HepG2 (cell line): ENCODE data around the gene MEX3C. TPM values are rescaled to one million over a fixed set of nuclear protein-coding genes. Genes with fewer than 3 reads are reported as not detected.

Experiments
- DNMT3B ChIP-seq: conservative IDR thresholded peaks from 2 replicates; pipeline ENCODE4 v1.6.1; 2016; ENCODE audit warnings: missing biosample characterization, control low read depth
- MBD4 ChIP-seq: IDR thresholded peaks from 2 replicates; pipeline ENCODE4 v1.6.1; 2012; ENCODE audit warnings: low read length, inconsistent platforms, borderline replicate concordance
- MLX ChIP-seq: IDR thresholded peaks from 2 replicates; pipeline ENCODE4 v1.6.1; 2016
- POLR2AphosphoS2 ChIP-seq: IDR thresholded peaks from 2 replicates; pipeline ENCODE4 v1.6.1; 2011; ENCODE audit warnings: low read depth, low read length, improper control_type of control experiment
- PREB ChIP-seq: sonication (generic); formaldehyde crosslinking; IDR thresholded peaks from 2 replicates; pipeline ENCODE4 v1.4.0; 2020; ENCODE audit warnings: missing genetic modification reagents
- RFX3 ChIP-seq: IDR thresholded peaks from 2 replicates; pipeline ENCODE4 v1.6.1; 2016; ENCODE audit warnings: missing biosample characterization, missing genetic modification reagents
- RORA ChIP-seq: sonication (generic); formaldehyde crosslinking; IDR thresholded peaks from 2 replicates; pipeline ENCODE4 v1.5.0; 2020; ENCODE audit warnings: mild to moderate bottlenecking, missing genetic modification reagents, moderate library complexity
- TMF1 ChIP-seq: sonication (generic); formaldehyde crosslinking; IDR thresholded peaks from 2 replicates; pipeline ENCODE4 v1.8.1; 2022; ENCODE audit warnings: low read depth, missing genetic modification reagents
- ZEB1 ChIP-seq: IDR thresholded peaks from 2 replicates; pipeline ENCODE4 v1.6.1; 2012; ENCODE audit warnings: mild to moderate bottlenecking, low read depth, inconsistent platforms; ENCODE audit not compliant: insufficient replicate concordance
- ZFX ChIP-seq: sonication (generic); formaldehyde crosslinking; IDR thresholded peaks from 2 replicates; pipeline ENCODE4 v1.4.0; 2020; ENCODE audit warnings: mild to moderate bottlenecking, low read depth, missing genetic modification reagents, moderate library complexity
- ZNF10 ChIP-seq: sonication (generic); formaldehyde crosslinking; IDR thresholded peaks from 2 replicates; pipeline ENCODE4 v1.4.0; 2020; ENCODE audit warnings: mild to moderate bottlenecking, low read depth, missing genetic modification reagents, borderline replicate concordance
- ZNF101 ChIP-seq: sonication (generic); formaldehyde crosslinking; IDR thresholded peaks from 2 replicates; pipeline ENCODE4 v1.4.0; 2020; ENCODE audit warnings: mild to moderate bottlenecking, low read depth, missing genetic modification reagents, borderline replicate concordance
- ZNF264 ChIP-seq: sonication (generic); formaldehyde crosslinking; IDR thresholded peaks from 2 replicates; pipeline ENCODE4 v1.4.0; 2020; ENCODE audit warnings: missing genetic modification reagents
- ZNF331 ChIP-seq: sonication (generic); formaldehyde crosslinking; IDR thresholded peaks from 2 replicates; pipeline ENCODE4 v1.4.0; 2020; ENCODE audit warnings: missing genetic modification reagents
- ZNF451 ChIP-seq: sonication (generic); formaldehyde crosslinking; IDR thresholded peaks from 2 replicates; pipeline ENCODE4 v1.5.0; 2020; ENCODE audit warnings: mild to moderate bottlenecking, missing genetic modification reagents
- ZNF816 ChIP-seq: sonication (generic); formaldehyde crosslinking; IDR thresholded peaks from 2 replicates; pipeline ENCODE4 v1.8.0; 2022; ENCODE audit warnings: missing genetic modification reagents, mild to moderate bottlenecking, borderline replicate concordance
- ZZZ3 ChIP-seq: sonication (generic); formaldehyde crosslinking; IDR thresholded peaks from 2 replicates; pipeline ENCODE4 v1.4.0; 2020; ENCODE audit warnings: missing genetic modification reagents, mild to moderate bottlenecking, borderline replicate concordance
- polyA plus RNA-seq, 8 experiments: library from polyadenylated mRNA; depleted of rRNA in 3 of 8; stranded (reverse) in 7 of 8; unstranded in 1 of 8; fragments of >200 nt; fragmentation: Illumina TruSeq in 4 of 8; extraction: Trizol in 4 of 8; gene quantifications; 2 replicates each; pipeline versions ENCODE4 v1.2.1 to v1.2.3, GENCODE V29; 2011 to 2016; ENCODE audit warnings: low read depth in 4 of 8, missing spikeins in 1 of 8, mixed read lengths in 1 of 8; ENCODE audit not compliant: insufficient read depth in 1 of 8
- total RNA-seq, 5 experiments: library from RNA; depleted of rRNA; stranded (reverse); fragments of >200 nt; fragmentation: Illumina TruSeq; extraction: Trizol; gene quantifications; 2 replicates each; pipeline ENCODE4 v1.2.3, GENCODE V29; 2016; ENCODE audit warnings: low read depth in 1 of 5
- TF ChIP-seq, protein P1 (sequence below): sonication (generic); formaldehyde crosslinking; IDR thresholded peaks from 2 replicates; pipeline ENCODE4 v1.4.0; 2020; ENCODE audit warnings: missing genetic modification reagents, borderline replicate concordance
- TF ChIP-seq, protein P2 (sequence below): IDR thresholded peaks from 2 replicates; pipeline ENCODE4 v1.6.1; 2012; ENCODE audit warnings: low read depth, low read length, improper control_type of control experiment
- TF ChIP-seq, protein P3 (sequence below): sonication (generic); formaldehyde crosslinking; IDR thresholded peaks from 2 replicates; pipeline ENCODE4 v1.5.1; 2020; ENCODE audit warnings: missing genetic modification reagents, mild to moderate bottlenecking, borderline replicate concordance

Gene MEX3C
- total and polyA plus RNA-seq, 2 of the 13 experiments (the other 11 are each of a cell fraction or from before 2014, with no cell fraction given): 34.8 to 36.4 TPM

DNA sequence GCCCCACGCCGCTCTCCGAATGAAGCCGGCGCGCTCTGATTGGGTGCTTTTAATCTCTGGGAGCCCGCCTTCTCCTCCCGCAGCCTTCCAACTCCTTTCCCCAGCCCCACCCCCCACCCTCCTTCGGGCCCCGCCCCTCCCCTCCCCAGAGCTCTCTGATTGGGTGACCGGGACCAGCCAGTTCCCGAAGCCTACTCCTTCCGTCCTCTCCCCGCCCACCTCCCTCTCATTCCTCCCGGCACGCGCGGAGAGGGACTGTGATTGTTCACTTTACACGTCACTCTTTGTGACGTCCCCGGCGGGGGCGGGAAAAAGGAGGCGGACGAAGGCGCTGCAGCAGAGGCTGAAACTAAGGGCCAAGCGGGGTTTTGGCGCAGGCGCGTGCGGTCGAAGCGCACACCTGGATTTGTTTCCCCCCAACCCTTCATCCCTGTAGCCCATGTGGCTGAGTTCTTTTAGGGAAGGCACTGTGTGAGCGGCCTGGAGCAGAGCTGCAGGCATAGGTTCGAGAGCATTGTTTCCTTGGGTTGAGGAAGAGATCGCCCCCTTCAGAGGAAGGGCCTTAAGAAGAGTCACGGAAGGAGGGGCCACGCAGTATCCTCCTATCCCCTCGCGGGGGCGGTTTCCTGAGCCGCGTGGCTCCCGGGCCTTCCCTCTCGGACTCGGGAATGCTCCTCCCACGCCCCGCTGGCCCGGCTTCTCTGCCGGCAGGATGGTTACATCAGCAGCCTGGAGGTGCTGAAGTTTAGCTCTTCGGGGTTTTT lies at the start of gene MEX3C (continued):
- TF ChIP-seq, protein P1, sequence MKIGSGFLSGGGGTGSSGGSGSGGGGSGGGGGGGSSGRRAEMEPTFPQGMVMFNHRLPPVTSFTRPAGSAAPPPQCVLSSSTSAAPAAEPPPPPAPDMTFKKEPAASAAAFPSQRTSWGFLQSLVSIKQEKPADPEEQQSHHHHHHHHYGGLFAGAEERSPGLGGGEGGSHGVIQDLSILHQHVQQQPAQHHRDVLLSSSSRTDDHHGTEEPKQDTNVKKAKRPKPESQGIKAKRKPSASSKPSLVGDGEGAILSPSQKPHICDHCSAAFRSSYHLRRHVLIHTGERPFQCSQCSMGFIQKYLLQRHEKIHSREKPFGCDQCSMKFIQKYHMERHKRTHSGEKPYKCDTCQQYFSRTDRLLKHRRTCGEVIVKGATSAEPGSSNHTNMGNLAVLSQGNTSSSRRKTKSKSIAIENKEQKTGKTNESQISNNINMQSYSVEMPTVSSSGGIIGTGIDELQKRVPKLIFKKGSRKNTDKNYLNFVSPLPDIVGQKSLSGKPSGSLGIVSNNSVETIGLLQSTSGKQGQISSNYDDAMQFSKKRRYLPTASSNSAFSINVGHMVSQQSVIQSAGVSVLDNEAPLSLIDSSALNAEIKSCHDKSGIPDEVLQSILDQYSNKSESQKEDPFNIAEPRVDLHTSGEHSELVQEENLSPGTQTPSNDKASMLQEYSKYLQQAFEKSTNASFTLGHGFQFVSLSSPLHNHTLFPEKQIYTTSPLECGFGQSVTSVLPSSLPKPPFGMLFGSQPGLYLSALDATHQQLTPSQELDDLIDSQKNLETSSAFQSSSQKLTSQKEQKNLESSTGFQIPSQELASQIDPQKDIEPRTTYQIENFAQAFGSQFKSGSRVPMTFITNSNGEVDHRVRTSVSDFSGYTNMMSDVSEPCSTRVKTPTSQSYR: peak; percentile 35
- TF ChIP-seq, protein P2, sequence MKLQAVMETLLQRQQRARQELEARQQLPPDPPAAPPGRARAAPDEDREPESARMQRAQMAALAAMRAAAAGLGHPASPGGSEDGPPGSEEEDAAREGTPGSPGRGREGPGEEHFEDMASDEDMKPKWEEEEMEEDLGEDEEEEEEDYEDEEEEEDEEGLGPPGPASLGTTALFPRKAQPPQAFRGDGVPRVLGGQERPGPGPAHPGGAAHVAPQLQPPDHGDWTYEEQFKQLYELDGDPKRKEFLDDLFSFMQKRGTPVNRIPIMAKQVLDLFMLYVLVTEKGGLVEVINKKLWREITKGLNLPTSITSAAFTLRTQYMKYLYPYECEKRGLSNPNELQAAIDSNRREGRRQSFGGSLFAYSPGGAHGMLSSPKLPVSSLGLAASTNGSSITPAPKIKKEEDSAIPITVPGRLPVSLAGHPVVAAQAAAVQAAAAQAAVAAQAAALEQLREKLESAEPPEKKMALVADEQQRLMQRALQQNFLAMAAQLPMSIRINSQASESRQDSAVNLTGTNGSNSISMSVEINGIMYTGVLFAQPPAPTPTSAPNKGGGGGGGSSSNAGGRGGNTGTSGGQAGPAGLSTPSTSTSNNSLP: 0 out of 2 replicates have a peak, but pooled peaks have one; percentile 7
- TF ChIP-seq ZFX (peak; percentile 94), ZNF451 (CRISPR knock-in tag) (peak; percentile 88), MBD4 (no peak), ZNF10 (CRISPR knock-in tag) (no peak), RFX3 (no peak), MLX (CRISPR knock-in tag) (no peak), PREB (CRISPR knock-in tag) (no peak), ZEB1 (no peak), ZNF264 (CRISPR knock-in tag) (no peak), RORA (CRISPR knock-in tag) (no peak), ZZZ3 (CRISPR knock-in tag) (no peak), DNMT3B (CRISPR knock-in tag) (peak; percentile 81; the same call in 1 of the 2 replicates), ZNF101 (CRISPR knock-in tag) (no peak), ZNF816 (CRISPR knock-in tag) (peak; percentile 91; the same call in 1 of the 2 replicates), TMF1 (CRISPR knock-in tag) (no peak), POLR2AphosphoS2 (no peak), ZNF331 (no peak; the same call in 1 of the 2 replicates)
- TF ChIP-seq, protein P3, sequence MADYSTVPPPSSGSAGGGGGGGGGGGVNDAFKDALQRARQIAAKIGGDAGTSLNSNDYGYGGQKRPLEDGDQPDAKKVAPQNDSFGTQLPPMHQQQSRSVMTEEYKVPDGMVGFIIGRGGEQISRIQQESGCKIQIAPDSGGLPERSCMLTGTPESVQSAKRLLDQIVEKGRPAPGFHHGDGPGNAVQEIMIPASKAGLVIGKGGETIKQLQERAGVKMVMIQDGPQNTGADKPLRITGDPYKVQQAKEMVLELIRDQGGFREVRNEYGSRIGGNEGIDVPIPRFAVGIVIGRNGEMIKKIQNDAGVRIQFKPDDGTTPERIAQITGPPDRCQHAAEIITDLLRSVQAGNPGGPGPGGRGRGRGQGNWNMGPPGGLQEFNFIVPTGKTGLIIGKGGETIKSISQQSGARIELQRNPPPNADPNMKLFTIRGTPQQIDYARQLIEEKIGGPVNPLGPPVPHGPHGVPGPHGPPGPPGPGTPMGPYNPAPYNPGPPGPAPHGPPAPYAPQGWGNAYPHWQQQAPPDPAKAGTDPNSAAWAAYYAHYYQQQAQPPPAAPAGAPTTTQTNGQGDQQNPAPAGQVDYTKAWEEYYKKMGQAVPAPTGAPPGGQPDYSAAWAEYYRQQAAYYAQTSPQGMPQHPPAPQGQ (CRISPR knock-in tag): no peak
